Stimulated activated CD4-positive, alpha-beta T cell treated with anti-CD3 and anti-CD28 coated beads, Interleukin-1b, Interleukin-23, amount 100 ng/mL, for 48 hours (primary cell): Measurements from ENCODE around the gene RASA2.

Source experiments
- DNase-seq: peaks from one replicate; pipeline ENCODE4 v3.0.0-alpha.2; 2020

Gene RASA2

DNA sequence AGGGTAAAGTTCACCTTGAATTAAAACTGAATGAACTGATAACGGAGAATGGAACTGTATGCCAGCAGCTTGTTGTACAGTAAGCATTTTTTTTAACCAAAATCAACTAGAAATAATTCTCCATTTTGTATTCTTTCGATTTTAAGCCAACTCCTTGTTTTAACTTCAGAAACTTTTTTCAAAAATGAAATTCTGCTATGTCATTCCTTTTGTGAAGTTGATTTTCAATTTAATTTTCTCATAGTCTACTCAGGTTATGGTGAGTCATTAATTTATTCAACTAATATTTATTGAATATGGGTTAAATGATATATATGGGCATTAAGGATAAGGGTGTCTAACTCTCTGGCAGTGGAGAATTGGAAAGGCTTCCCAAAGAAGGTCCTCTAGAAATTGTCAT is 53.7 kb downstream of the RASA2 start:
- DNase-seq = no peak

DNA sequence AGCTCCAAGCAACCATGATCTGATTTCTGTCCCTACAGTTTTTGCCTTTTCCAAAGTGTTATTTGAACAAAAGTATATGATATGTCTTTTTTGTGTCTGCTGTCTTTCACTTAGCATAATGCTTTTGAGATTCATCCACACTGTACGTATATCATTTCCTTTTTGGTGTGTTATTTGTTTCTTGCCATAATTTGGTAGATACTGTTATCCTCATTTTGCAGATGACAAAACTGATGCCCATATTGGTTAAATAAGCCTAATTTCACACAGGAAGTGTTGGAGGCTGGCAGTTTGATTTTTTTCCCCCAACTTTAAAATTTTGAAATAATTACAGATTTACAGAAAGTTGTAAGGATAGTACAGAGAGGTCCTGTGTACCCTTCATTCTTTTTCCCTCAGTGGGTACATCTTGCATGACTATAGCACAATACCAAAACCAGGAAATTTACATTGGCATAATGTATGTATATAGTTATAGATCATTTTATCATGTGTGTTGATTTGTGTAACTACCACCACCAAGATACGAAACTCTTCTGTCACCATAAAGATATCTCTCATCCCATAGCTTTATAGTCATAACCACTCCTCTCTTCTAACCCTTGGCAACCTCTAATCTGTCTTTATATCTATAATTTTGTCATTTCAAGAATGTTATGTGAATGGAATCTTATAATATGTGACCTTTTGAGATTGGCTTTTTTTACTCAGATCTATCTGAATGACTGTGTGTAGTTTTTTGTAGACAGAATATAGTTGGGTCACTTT is 55.6 kb downstream of the RASA2 start:
- DNase-seq = no peak

DNA sequence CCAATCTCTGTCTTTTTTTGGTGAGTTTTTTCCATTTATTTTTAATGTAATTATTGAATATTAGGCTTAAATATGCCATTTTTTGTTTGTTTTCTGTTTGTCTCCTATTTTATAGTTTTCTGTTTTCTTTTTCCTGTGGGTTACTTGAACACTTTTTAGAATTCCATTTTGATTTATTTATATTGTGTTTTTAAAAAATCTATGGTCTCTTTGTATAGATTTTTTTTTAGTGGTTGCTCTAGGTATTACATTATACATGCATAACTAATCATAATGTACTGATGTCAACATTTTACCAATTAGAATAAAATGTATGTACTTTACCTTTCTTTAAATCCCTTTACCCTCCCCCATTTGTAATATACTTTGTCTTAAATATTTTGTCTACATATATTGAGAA is 56.2 kb downstream of the RASA2 start:
- DNase-seq = no peak

DNA sequence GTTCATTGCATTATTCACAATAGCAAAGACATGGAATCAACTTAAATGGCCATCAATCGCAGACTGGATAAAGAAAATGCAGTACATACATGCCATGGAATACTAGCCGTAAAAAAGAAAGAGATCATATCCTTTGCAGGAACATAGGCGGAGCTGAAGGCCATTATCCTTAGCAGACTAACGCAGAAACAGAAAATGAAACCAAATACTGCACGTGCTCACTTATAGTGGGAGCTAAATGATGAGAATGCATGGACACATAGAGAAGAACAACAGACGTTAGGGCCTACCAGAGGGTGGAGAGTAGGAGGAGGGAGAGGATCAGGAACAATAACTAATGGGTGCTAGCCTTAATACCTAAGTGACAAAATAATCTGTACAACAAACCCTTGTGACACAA is 57.9 kb downstream of the RASA2 start:
- no peak for DNase-seq

DNA sequence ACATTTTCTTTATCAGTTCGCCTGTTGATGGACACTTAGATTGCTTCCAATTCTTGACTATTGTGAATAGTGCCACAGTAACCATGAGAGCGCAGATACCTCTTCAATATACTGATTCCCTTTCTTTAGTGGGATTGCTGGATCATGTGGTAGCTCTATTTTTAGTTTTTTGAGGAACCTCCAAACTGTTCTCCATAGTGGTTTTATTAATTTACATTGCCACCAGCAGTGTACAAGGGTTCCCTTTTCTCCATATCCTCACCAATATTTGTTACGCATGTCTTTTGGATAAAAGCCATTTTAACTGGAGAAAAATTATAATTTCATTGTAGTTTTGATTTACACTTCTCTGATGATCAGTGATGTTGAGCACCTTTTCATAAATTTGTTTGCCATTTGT is 59.3 kb downstream of the RASA2 start:
- no peak for DNase-seq

DNA sequence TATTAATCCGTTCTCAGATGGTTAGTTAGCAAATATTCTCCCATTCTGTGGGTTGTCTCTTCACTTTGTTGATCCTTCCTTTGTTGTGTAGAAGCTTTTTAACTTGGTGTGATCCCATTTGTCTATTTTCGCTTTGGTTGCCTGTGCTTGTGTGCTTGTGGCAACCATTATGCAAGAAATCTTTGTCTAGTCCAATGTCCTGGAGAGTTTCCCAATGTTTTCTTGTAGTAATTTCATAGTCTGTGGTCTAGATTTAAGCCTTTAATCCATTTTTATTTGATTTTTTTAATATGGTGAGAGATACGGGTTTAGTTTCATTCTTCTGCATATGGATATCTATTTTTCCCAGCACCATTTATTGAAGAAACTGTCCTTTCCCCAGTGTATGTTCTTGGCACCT is 59.8 kb downstream of the RASA2 start:
- no peak for DNase-seq

DNA sequence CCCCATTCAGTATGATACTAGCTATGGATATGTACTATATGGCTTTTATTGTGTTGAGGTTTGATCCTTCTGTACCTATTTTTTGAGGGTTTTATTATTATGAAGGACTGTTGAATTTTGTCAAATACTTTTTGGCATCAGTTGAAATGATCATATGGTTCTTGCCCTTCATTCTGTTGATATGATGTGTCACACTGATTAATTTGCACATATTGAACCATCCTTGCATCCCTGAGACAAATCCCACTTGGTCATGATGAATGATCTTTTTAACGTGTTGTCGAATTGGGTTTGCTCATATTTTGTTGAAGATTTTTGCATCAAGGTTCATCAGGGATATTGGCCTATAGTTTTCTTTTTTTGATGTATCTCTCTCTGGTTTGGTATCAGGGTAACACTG is 61.0 kb downstream of the RASA2 start:
- DNase-seq = no peak

DNA sequence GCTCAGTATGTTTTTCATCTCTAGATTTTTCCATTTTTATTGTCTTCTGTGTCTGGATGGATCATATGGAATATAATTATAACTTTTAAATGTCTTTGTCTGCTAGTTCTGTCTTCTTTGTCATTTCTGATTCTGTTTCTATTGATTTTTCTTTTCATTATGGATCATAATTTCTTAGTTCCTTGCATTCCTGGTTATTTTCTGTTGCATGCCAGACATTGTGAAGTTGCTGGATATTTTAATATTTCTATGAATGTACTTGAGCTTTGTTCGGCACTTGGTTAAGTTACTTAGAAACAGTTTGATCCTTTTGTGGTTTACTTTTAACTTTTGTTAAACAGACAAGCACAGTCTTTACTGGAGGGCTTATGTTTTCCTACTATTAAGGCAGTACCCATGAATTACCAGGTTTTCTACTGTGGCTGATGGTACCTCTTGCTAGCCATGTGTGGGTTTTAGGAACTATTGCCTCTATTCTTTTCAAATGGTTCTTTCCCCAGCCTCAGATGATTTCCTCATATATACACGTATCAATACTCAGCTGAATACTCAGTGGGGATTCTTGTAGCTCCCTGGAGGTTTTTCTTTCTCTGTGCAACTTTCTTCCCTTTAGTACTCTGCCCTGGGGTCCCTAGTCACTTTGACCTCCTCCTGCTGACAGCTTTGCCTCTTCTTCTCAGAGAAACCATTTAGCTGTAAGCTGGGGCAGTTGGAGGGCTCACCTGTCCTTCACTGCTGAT is 64.3 kb downstream of the RASA2 start:
- DNase-seq = no peak

DNA sequence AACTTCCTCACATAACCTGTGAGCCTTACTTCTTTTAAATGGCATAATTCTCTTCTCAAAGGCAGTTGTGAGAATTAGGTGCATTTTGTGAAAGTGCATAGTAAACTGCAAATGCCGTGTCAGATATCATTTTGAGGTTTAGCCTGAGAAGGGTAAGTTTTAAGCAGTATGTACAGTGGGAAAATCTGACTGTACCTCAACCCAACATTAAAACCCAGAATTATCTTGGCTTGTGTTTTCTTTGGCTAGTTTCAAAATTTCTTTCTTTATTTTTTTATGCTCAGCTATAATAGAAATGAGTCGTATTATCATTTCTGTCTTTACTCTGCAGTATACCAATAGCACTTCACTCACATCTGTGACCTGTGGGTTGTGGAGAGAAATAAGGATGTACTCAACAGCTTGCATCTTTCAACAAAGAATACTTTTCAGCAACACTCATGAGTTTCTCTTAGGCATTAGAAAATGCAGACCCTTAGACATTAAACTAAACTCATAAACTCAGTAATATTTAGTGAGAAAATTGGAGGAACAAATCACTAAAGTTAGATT is 65.7 kb downstream of the RASA2 start:
- no peak for DNase-seq

DNA sequence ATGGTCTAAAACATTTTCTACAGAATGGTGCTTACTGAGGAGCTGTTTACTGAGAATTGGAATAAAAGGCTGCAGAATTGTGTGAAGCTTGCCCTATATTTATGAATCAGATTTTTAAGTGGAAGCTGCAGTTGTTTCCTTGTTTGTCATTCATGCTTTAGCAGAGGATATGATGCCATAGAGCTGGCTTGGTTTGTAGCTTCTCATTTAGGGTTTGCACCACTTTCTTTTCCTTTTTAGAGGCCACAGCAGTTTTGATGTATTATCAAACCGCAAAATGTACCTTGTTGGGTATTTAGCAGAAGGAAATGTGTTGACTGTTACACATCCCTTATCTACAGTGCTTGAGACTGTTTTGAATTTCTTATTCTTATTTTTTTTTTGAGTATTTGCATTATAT is 66.2 kb downstream of the RASA2 start:
- no peak for DNase-seq

DNA sequence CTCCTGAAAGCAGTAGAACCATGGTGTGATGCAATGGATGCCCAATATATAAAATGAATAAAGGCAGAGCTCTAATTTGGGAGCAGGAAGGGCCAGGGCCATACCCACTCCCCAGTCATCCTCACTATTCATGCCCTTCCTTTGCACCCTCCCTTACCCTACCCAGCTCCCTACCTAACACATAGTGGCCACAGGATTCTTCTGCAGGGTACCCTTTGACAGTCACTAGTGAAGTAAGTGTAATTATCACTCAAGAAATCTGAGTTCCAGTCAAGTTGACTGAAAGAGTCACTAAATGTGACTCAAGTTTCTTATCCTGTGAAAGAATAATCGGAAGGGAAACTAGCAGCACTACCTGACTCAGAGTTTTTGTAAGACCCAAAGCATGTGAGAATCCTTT is 69.2 kb downstream of the RASA2 start:
- DNase-seq = peak; percentile 50

DNA sequence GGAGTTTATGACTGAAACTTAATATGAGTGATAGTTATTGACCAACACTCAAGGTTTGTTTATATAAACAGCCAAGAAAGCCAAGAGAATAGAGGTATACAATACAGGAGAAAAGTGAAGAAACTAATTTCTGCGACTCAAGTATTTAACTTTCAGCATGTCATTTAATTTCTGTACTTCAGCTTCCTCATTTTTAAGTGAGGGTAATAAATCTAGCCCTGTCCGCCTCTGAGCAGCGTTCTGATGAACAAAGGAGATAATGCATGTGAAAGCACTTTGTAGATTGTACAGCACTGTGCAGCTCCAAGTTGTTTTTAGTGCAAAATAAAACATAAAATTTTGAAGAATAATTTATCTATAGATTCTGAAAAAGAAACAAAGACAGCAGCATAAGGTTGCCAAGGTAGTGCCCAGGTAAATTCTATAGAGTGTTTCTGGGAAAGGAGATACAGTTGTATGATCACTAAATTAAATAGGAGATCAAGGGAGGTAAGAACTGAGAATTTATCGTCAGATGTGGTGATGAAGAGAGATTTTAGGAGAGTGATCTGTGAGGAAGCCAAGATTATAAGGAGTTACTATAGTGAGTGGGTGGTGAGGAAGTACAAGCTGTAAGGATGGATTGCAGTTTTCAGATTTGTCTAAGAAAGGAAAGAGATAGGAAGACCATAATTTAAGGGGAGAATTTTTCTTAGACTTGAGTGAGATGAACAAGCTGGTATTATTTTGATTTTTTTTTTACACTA is 71.3 kb downstream of the RASA2 start:
- no peak for DNase-seq

DNA sequence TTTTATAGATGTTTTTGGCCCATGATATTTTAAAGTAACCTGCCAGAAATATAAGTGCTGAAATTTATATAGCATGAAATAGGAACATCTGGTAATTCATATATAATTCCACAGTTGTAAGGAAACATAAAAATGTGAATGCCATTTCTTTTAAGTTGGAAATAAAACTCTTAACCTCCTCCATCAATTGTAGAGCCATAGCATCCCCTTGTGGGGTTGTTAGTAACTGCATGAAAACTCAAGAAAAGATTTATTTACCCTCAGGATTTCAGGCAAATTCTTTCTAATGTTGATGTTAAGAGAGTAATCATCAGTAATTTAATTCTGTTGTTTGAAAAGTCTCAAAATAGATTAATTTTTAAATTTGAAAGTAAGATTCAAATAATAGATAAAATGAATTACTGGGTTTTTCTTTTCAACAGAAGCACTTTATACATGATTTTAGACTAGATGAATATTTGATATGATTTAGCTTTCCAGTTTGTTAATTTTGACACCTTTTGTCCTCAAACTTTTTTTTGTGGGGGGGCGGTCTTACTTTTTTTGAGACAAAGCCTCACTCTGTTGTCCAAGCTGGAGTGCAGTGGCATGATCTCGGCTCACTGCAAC is 74.7 kb downstream of the RASA2 start:
- no peak for DNase-seq

DNA sequence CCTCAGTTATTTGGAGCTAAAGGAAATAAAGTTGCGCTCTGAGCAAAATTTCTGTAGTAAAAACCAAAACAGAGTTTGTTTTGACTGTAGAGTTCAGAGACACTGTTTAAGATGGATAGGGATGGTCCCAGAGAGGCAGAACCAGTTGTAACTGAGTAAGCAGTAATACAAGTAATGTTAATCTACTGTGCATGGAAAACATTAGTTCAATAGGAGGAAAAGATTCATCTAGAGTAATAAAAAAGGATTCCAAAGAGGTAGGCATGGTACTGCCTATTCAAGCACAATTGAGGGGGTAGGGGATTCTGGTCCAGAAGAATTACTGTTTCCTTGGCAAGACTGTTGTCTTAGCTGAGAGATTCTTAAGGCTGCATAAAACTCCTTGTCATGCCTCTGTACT is 77.4 kb downstream of the RASA2 start:
- no peak for DNase-seq

DNA sequence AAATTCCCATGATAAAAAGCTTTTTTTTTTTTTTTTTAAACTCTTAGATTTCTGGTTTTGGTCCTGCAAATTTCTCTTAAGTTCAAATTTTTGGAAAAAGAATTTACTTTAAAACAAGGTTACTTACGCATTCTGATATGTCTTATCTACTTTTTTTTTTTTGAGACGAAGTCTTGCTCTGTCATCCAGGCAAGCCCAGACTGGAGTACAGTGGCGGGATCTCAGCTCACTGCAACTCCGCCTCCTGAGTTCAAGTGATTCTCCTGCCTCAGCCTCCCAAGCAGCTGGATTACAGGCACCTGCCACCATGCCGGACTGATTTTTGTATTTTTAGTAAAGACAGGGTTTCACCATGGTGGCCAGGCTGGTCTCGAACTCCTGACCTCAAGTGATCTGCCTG is 83.2 kb downstream of the RASA2 start:
- DNase-seq = no peak

DNA sequence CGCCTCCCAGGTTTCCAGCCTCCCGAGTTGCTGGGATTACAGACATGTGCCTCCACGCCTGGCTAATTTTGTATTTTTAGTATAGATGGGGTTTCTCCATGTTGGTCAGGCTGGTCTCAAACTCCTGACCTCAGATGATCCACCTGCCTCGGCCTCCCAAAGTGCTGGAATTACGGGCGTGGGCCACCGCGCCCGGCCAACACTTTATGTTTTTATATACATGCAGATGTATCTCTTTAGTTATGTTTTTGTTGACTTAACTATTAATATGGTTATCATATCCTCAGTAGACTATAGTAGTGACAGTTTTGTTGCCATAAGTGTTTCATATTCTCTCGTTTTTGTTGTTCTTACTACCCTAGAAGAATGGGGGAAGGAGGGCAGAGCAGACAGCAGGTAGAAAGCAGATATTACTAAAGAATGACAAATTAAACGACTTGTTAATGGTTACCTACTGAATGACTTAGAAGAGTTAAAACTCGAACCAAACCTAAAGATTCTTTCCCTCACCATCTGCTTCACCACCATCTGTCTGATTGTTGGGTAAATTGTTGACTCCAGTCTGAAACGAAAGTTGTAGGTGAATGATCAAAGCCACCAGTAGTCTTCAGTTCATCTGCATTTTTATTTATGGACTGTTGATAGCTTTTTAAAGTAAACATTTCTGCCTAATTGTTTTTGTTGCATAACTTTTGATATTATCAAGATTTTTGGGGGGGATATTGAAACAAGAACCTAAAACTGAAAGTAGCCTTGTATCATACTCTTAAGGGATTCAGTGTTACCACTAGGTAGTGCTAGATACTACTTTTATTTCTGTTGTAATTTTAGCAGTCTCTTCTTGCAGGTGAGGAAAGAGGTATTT is 89.3 kb downstream of the RASA2 start:
- no peak for DNase-seq

DNA sequence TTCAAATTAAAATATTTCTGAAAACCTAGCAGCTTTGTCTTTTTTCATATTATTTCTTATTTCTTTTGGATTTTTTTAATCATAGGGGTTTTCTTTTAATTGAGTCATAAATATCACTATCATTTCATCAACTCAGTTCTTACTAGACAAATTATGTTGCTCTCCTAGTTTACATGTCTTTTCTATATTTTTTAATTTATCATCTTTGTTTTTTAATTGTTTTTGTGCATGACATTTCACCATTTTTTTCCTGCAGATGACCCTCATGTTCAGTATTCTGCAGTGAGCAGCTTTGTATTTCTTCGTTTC is 89.9 kb downstream of the RASA2 start:
- no peak for DNase-seq

DNA sequence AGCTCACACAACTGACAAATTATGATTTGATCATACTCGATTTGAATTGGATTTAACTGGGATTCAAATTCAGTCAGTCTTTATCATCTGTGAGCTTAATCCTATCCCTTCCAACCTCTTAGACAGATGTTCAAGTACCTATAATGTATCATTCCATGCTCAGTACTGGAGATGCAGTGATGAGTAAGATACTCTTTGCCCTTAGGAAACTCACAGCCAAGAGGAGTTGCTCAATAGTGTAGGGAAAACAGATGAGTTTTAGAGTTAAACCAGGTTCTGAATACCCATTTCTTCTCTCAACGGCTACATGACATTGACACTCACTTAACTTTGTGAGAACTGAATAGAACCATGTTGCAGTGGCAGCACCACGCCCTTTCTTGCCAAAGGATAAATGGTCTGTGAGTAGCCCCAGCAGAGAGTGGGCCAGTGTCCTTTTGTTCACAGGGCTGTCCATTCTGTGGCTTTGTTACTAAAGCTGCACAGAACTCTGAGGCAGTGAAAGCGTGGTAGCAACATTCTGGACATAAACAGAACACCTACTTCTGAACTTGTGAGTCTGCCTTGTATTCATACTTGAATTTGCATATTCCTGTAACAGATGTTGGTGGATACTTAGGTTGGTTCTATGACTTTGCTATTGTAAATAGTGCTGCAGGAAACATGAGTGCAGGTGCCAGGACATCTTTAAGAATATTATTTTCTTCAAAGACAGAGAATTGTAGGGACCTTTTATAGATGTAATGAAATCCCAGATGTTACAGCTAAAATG is 91.6 kb downstream of the RASA2 start:
- DNase-seq = no peak

DNA sequence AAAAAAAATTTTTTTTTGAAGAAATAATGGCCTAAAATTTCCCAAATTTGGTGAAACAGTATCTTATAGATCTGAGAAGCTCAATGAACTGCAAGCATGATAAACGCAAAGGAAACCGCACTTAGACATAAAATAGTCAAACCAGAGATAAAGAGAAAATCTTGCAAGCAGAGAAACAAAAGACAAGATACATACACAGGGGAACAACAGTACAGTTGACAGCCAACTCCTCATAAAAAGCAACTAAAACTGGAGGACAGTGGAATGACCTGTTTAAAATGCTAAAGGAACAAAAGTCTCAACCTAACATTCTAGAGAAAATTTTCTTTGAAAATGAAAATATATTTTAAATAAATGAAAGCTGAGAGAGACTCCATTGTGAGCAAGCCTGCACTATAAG is 107.5 kb downstream of the RASA2 start:
- DNase-seq = no peak

DNA sequence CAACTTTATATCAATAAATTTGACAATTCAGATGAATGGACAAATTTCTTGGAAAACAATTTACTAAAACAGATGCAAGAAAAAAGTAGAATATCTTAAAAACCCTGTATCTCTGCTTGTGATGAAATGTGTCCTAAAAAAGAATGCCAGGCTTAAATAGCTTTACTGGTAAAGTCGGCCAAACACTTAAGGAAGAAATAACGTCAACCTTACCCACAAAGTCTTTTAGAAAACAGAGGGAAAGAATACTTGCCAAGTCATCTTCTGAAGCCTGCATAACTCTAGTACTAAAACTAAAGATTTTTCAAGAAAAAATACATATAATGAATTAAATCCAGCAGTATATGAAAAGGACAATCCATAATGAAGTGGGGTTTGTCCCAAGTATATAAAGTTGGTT is 111.1 kb downstream of the RASA2 start:
- DNase-seq = no peak

DNA sequence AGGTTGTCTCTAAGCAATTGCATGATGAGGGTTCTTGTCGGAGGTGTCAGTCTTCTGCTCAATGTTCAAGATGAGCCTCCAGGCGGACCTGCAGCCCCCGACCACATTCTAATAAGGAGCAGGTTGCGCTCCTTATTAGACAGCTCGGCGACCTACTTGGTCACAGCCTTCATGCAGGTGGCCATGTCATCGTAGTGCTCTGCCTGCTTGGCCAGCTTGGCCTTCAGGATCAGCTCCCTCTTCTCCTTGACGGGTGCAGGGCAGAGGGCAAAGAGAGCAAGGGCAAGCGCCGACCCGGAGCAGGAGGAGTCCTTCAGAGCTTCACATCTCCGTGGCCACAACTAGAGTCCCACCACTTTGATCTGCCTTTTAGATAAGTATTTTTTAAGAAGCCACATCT is 113.5 kb downstream of the RASA2 start:
- DNase-seq = no peak

DNA sequence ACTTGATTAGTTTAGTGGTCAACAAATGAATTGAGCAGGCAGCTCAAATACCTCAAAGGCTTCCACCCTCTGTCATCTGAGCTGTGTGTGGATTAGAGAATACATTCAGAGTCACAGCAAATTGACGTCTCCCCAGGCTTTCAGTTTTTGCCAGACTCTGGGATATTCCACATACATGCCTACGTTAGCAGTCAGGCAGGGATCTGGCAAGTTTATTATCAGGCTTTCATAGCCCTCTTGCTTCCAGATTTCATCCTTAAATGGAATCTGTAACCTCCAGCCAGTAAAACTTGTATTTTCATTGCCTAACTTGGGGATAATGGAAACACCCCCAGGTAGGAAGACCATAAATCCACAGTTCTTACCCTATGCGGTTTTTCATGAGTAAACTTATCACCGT is 115.9 kb downstream of the RASA2 start:
- no peak for DNase-seq
